K562 (cell line): ENCODE measurements around the gene LLPH. TPM values are rescaled to one million over a fixed set of nuclear protein-coding genes. Genes with fewer than 3 reads are reported as not detected.

Source experiments
- ARID1B ChIP-seq: fragments of 450-650 bp; IDR thresholded peaks from 2 replicates; pipeline ENCODE4 v1.6.1; 2016; ENCODE audit warnings: antibody characterized with exemption, mild to moderate bottlenecking, inconsistent platforms
- BHLHE40 ChIP-seq: IDR thresholded peaks from 2 replicates; pipeline ENCODE4 v1.6.1; 2011; ENCODE audit warnings: low read length, improper control_type of control experiment
- CREBBP ChIP-seq: IDR thresholded peaks from one replicate; pipeline ENCODE4 v1.6.1; 2012; ENCODE audit warnings: low read depth, mild to moderate bottlenecking, control low read depth, inconsistent platforms, low read length
- E2F1 ChIP-seq: sonication (generic); formaldehyde crosslinking; IDR thresholded peaks from 2 replicates; pipeline ENCODE4 v1.8.1; 2023; ENCODE audit warnings: mild to moderate bottlenecking, missing genetic modification reagents, moderate library complexity
- ETS2 ChIP-seq: IDR thresholded peaks from 2 replicates; pipeline ENCODE4 v1.6.1; 2016; ENCODE audit warnings: borderline replicate concordance, missing genetic modification characterization, mild to moderate bottlenecking, moderate library complexity, missing compliant biosample characterization; ENCODE audit not compliant: poor library complexity, severe bottlenecking
- GATA2 ChIP-seq: sonication (generic); formaldehyde crosslinking; IDR thresholded peaks from 2 replicates; pipeline ENCODE4 v1.4.0; 2020; ENCODE audit warnings: mild to moderate bottlenecking, missing genetic modification reagents
- GMEB1 ChIP-seq: fragments of 250-450 bp; sonication (Bioruptor Pico); IDR thresholded peaks from 2 replicates; pipeline ENCODE4 v1.4.0; 2020; ENCODE audit warnings: mild to moderate bottlenecking
- KLF10 ChIP-seq: fragments of 250-450 bp; sonication (Bioruptor Pico); IDR thresholded peaks from 2 replicates; pipeline ENCODE4 v1.6.1; 2021; ENCODE audit warnings: matching md5 sums
- MITF ChIP-seq: IDR thresholded peaks from 2 replicates; pipeline ENCODE4 v1.6.1; 2014; ENCODE audit warnings: antibody characterized with exemption
- POLR3A ChIP-seq: IDR thresholded peaks from 2 replicates; pipeline ENCODE4 v1.6.1; 2011; ENCODE audit warnings: borderline replicate concordance, mild to moderate bottlenecking, moderate library complexity; ENCODE audit not compliant: insufficient read length, insufficient read depth; ENCODE audit errors: extremely low read depth
- RB1 ChIP-seq: fragments of 450-650 bp; IDR thresholded peaks from 2 replicates; pipeline ENCODE4 v1.6.1; 2017; ENCODE audit warnings: low read depth, mild to moderate bottlenecking
- SMARCC2 ChIP-seq: fragments of 450-650 bp; IDR thresholded peaks from 2 replicates; pipeline ENCODE4 v1.6.1; 2017; ENCODE audit warnings: antibody characterized with exemption, moderate library complexity, mild to moderate bottlenecking, low read depth
- SRSF1 ChIP-seq: fragments of 200-400 bp; formaldehyde crosslinking; IDR thresholded peaks from 2 replicates; pipeline ENCODE4 v1.6.1; 2017; ENCODE audit warnings: mild to moderate bottlenecking, low read depth, low read length, moderate library complexity
- ZKSCAN1 ChIP-seq: fragments of 150-350 bp; IDR thresholded peaks from 2 replicates; pipeline ENCODE4 v1.6.1; 2016; ENCODE audit warnings: low read depth, low read length
- ZNF12 ChIP-seq: sonication (generic); formaldehyde crosslinking; IDR thresholded peaks from 2 replicates; pipeline ENCODE4 v1.4.0; 2020; ENCODE audit warnings: mild to moderate bottlenecking, missing genetic modification reagents
- ZNF280A ChIP-seq: fragments of 450-650 bp; IDR thresholded peaks from 2 replicates; pipeline ENCODE4 v1.6.1; 2018; ENCODE audit warnings: mild to moderate bottlenecking, low read depth; ENCODE audit not compliant: partially characterized antibody
- ZNF583 ChIP-seq: fragments of 250-450 bp; sonication (Bioruptor Pico); IDR thresholded peaks from 2 replicates; pipeline ENCODE4 v1.4.0; 2020
- ZNF655 ChIP-seq: fragments of 250-450 bp; sonication (Bioruptor Pico); IDR thresholded peaks from 2 replicates; pipeline ENCODE4 v1.5.0; 2021
- ZNF717 ChIP-seq: fragments of 250-450 bp; sonication (Bioruptor Pico); IDR thresholded peaks from 2 replicates; pipeline ENCODE4 v1.5.0; 2021
- polyA plus RNA-seq, 8 experiments: library from polyadenylated mRNA; depleted of rRNA in 4 of 8; stranded (reverse) in 5 of 8; unstranded in 3 of 8; fragments of >200 nt; fragmentation: Nextera tagmentation in 2 of 8; fragmentation: Illumina TruSeq in 1 of 8; extraction: Ambion mirVana in 2 of 8; extraction: Trizol in 1 of 8; gene quantifications; 2 replicates each; pipeline versions ENCODE4 v1.2.1 to v1.2.3, GENCODE V29; 2011 to 2014; ENCODE audit warnings: inconsistent platforms in 1 of 8, missing spikeins in 1 of 8
- total RNA-seq, 7 experiments: library from RNA; depleted of rRNA in 6 of 7; stranded (reverse); fragments of >200 nt in 6 of 7; fragmentation: Illumina TruSeq in 2 of 7; extraction: Trizol in 2 of 7; gene quantifications; 2 replicates each; pipeline versions ENCODE4 v1.2.1 to v1.2.3, GENCODE V29; 2011 to 2021; ENCODE audit warnings: low replicate concordance in 1 of 7

The LLPH gene
- total and polyA plus RNA-seq, 9 of the 15 experiments (the other 6 are each of a cell fraction or from before 2014, with no cell fraction given): 19.1 to 87.3 (median 59.6) TPM

- no peak for TF ChIP-seq E2F1 (CRISPR knock-in tag)
- no peak for TF ChIP-seq ZNF12
- TF ChIP-seq GMEB1 (CRISPR knock-in tag): peak; percentile 54; the same call in 1 of the 2 replicates
- TF ChIP-seq ZNF280A: no peak
- TF ChIP-seq CREBBP: no peak
- TF ChIP-seq ZNF655 (CRISPR knock-in tag): no peak
- TF ChIP-seq ZKSCAN1: 0 out of 2 replicates have a peak, but pooled peaks have one; percentile 7
- TF ChIP-seq ZNF583 (CRISPR knock-in tag): no peak
- no peak for TF ChIP-seq ZNF717 (CRISPR knock-in tag)
- no peak for TF ChIP-seq KLF10 (CRISPR knock-in tag)
- TF ChIP-seq ETS2: no peak
- peak; percentile 41; the same call in 1 of the 2 replicates for TF ChIP-seq SMARCC2
- peak; percentile 46; the same call in 1 of the 2 replicates for TF ChIP-seq ARID1B
- TF ChIP-seq BHLHE40: no peak
- peak; percentile 43; the same call in 1 of the 2 replicates for TF ChIP-seq MITF
- TF ChIP-seq POLR3A: no peak
- peak; percentile 33; the same call in 1 of the 2 replicates for TF ChIP-seq RB1
- TF ChIP-seq SRSF1: no peak
- no peak for TF ChIP-seq GATA2 (CRISPR knock-in tag)
Observed at GRCh38 chr12:66169221-66170170, 38.9 kb upstream of the LLPH start, which contains the start of gene TMBIM4 (continued).
